GM12864 (cell line): ENCODE results near the gene C1QTNF7.

Source experiments
- DNase-seq: peaks from one replicate; pipeline ENCODE4 v3.0.0-alpha.2; 2011; ENCODE audit warnings: low read depth
- H3K4me3 ChIP-seq: 2 replicates; pipeline ENCODE4 v1.5.1; 2011; ENCODE audit warnings: mild to moderate bottlenecking, low read depth, low read length, control low read depth
- TF ChIP-seq, protein P1 (sequence below): IDR thresholded peaks from 2 replicates; pipeline ENCODE4 v1.5.1; 2011; ENCODE audit warnings: low read depth, mild to moderate bottlenecking, moderate library complexity, low read length, control low read depth, inconsistent platforms; ENCODE audit errors: missing control alignments

C1QTNF7 gene

GRCh38 chr4:15427701-15428100 is at the start of gene C1QTNF7:
C1QTNF7 (plus strand) TSS chr4:15428033; CDS start chr4:15435744, 7,711 bp downstream.
- no peak within 1 kb of the TSS for H3K4me3 ChIP-seq
- TF ChIP-seq, protein P1, sequence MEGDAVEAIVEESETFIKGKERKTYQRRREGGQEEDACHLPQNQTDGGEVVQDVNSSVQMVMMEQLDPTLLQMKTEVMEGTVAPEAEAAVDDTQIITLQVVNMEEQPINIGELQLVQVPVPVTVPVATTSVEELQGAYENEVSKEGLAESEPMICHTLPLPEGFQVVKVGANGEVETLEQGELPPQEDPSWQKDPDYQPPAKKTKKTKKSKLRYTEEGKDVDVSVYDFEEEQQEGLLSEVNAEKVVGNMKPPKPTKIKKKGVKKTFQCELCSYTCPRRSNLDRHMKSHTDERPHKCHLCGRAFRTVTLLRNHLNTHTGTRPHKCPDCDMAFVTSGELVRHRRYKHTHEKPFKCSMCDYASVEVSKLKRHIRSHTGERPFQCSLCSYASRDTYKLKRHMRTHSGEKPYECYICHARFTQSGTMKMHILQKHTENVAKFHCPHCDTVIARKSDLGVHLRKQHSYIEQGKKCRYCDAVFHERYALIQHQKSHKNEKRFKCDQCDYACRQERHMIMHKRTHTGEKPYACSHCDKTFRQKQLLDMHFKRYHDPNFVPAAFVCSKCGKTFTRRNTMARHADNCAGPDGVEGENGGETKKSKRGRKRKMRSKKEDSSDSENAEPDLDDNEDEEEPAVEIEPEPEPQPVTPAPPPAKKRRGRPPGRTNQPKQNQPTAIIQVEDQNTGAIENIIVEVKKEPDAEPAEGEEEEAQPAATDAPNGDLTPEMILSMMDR, result no peak
- DNase-seq, result no peak

- no peak for DNase-seq
- TF ChIP-seq, protein P1, result no peak
- H3K4me3 ChIP-seq, result no peak overlapping the region
Observed at GRCh38 chr4:15378062-15378461, 49.8 kb upstream of the C1QTNF7 start.

DNA sequence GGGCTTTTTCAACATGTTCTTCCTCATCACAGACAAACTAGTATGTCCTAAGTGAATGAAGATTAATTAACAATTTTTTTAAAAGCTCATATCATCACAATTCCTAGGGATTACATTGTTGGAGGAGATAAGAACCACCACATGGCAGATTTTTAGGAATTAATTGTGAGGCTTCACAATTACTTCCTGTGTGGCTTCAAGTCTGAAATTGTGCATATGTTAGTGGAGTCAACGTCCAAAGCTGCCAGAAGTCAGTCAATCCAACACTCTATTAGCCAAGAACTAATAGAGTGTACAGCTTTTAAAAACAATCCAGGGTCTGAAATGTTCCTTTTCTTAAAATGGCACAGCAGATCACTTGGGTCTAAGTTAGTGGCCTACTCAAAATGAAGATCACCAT is 49.3 kb upstream of the C1QTNF7 start:
- DNase-seq, result no peak
- no peak overlapping the region for H3K4me3 ChIP-seq
- TF ChIP-seq, protein P1, result no peak

DNA sequence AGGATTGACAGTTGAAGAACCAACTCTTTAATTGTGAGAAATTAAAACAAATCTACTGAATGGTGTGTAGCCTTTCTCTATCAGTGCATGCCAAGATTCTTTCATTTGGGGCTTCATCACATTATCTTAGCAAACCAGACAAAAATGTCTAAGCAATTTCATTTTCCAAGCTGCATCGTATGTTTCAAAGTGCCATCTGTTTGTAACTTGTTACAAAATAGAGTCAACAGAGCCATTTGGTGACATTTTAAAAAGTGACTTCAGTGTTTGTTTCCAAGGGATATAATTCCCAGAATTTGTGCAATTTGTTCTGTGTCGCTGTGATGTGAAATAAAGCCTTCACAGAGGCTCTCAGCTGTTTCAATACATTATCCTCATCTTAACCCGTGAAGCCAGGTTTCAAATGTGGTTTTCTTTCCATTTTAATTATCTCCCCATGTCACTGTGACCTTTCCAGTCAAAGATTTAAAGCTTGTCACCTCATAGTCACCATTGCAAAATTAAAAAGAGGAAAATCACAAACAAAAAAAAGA is 46.0 kb upstream of the C1QTNF7 start:
- no peak overlapping the region for H3K4me3 ChIP-seq
- TF ChIP-seq, protein P1, result no peak
- no peak for DNase-seq

GRCh38 chr4:15382669-15383273 is 45.1 kb upstream of the C1QTNF7 start:
- TF ChIP-seq, protein P1, result no peak
- DNase-seq, result no peak
- H3K4me3 ChIP-seq, result no peak overlapping the region

- DNase-seq, result no peak
- no peak overlapping the region for H3K4me3 ChIP-seq
- TF ChIP-seq, protein P1, result no peak
Observed at GRCh38 chr4:15385515-15385914, 42.3 kb upstream of the C1QTNF7 start.

- TF ChIP-seq, protein P1, result no peak
- no peak overlapping the region for H3K4me3 ChIP-seq
- no peak for DNase-seq
Observed at GRCh38 chr4:15385928-15386327, 41.9 kb upstream of the C1QTNF7 start.
